OCI-LY7 (cell line): Measurements from ENCODE around the gene RRAGD. TPM values are rescaled to one million over a fixed set of nuclear protein-coding genes. Genes with fewer than 3 reads are reported as not detected.
A peak's percentile ranks its signal among the peaks of the same experiment; 100 is the strongest.

ENCODE experiments used
- BruUV-seq: library from RNA; stranded (reverse); fragments of 400-500 nt; replicated peaks from 2 replicates; lab custom pipeline; 2021; lab: Mats Ljungman, UMichigan
- CTCF ChIA-PET: fragments of 300-600 bp; sonication (Branson Sonifier 250); formaldehyde crosslinking; loops from one replicate; lab custom pipeline; 2022; ENCODE audit warnings: antibody characterized with exemption; ENCODE audit not compliant: unreplicated experiment; lab: Charles Lee
- POLR2A ChIA-PET: fragments of 300-600 bp; sonication (Branson Sonifier 250); formaldehyde crosslinking; loops from one replicate; lab custom pipeline; 2022; ENCODE audit warnings: antibody characterized with exemption; lab: Charles Lee
- DNase-seq: peaks from one replicate; pipeline ENCODE4 v3.0.0-alpha.2; 2015; ENCODE audit warnings: low spot score
- H2AFZ ChIP-seq: fragments of 200-600 bp; sonication (generic), shearing (Covaris generic); 2 replicates; pipeline ENCODE4 v1.6.1; 2014; ENCODE audit warnings: mild to moderate bottlenecking, antibody characterized with exemption, low read length, moderate library complexity
- H3K27ac ChIP-seq: fragments of 200-600 bp; sonication (generic); 2 replicates; pipeline ENCODE4 v1.5.1; 2014; ENCODE audit warnings: mixed run types, low read depth, mild to moderate bottlenecking, moderate library complexity, low read length, inconsistent platforms; ENCODE audit not compliant: poor library complexity, severe bottlenecking
- H3K36me3 ChIP-seq: fragments of 200-600 bp; sonication (generic); 2 replicates; pipeline ENCODE4 v1.6.1; 2014; ENCODE audit warnings: mild to moderate bottlenecking, antibody characterized with exemption, low read length, moderate library complexity, mixed read lengths; ENCODE audit not compliant: insufficient read depth
- H3K4me1 ChIP-seq: fragments of 200-600 bp; sonication (generic); 2 replicates; pipeline ENCODE4 v1.5.1; 2014; ENCODE audit warnings: mild to moderate bottlenecking, low read length; ENCODE audit not compliant: insufficient read depth, poor library complexity, severe bottlenecking
- H3K4me2 ChIP-seq: fragments of 200-600 bp; sonication (generic); 2 replicates; pipeline ENCODE4 v1.6.1; 2014; ENCODE audit warnings: mild to moderate bottlenecking, low read length
- H3K4me3 ChIP-seq: fragments of 200-600 bp; sonication (generic); 2 replicates; pipeline ENCODE4 v1.5.1; 2014; ENCODE audit warnings: mild to moderate bottlenecking, low read depth, low read length; ENCODE audit not compliant: poor library complexity, severe bottlenecking
- H3K79me2 ChIP-seq: fragments of 200-600 bp; sonication (generic); 2 replicates; pipeline ENCODE4 v1.6.1; 2016; ENCODE audit warnings: low read depth, mild to moderate bottlenecking, low read length, moderate library complexity, mixed read lengths; ENCODE audit not compliant: insufficient read depth
- H3K9me2 ChIP-seq: fragments of 200-600 bp; sonication (generic); 2 replicates; pipeline ENCODE4 v1.6.1; 2016; ENCODE audit warnings: mild to moderate bottlenecking, low read length, mixed read lengths; ENCODE audit not compliant: insufficient read depth
- H3K9me3 ChIP-seq: fragments of 200-600 bp; sonication (generic); 2 replicates; pipeline ENCODE4 v1.6.1; 2014; ENCODE audit warnings: mild to moderate bottlenecking, mixed run types, low read length, mixed read lengths
- H4K20me1 ChIP-seq: fragments of 200-600 bp; sonication (generic); 2 replicates; pipeline ENCODE4 v1.6.1; 2014; ENCODE audit warnings: mild to moderate bottlenecking, antibody characterized with exemption, low read length, moderate library complexity, mixed read lengths; ENCODE audit not compliant: insufficient read depth
- EZH2phosphoT487 ChIP-seq: fragments of 200-600 bp; sonication (generic); IDR thresholded peaks from 2 replicates; pipeline ENCODE4 v1.6.1; 2018; ENCODE audit warnings: low read depth, borderline replicate concordance, mild to moderate bottlenecking, mixed run types, antibody characterized with exemption, low read length, moderate library complexity, mixed read lengths
- intact Hi-C: fragments of 100-400 bp; cut with micrococcal nuclease; formaldehyde crosslinking; loops from one replicate; pipeline ENCODE4 v1.10.0; 2022; ENCODE audit not compliant: unreplicated experiment
- total RNA-seq, 2 experiments: library from RNA; depleted of rRNA in 1 of 2; stranded (reverse); fragments of >200 nt in 1 of 2; shearing (Covaris generic) in 1 of 2; gene quantifications; 2 replicates each; pipeline ENCODE4 v1.2.3, GENCODE V29; 2014 to 2022
- TF ChIP-seq, protein P1 (sequence below): fragments of 200-600 bp; sonication (generic); conservative IDR thresholded peaks from 2 replicates; pipeline ENCODE4 v1.5.1; 2014; ENCODE audit warnings: mild to moderate bottlenecking, antibody characterized with exemption, low read length, moderate library complexity, mixed read lengths

RRAGD gene
- total RNA-seq, 2 experiments from 2014 or later, result 6.2 to 17.6 TPM

DNA sequence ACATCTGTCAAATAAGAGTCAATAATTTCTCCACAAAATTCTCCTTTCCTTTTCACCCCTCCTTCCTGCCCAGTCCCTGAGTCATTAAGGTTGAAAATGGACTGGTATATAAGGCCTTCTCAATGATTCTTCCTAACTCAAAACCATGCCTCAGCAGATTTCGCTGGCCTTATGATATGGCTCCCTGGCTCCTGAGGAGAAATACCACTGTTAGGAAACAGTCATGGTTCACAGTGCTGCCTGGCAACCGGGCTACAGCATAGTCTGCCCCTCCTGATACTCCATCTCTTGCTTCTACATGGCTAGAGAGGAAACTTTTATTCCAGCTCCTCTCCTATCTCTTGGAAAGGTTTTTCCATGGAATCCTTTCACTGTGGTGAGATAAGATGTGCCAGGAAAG is 64.2 kb downstream of the RRAGD start:
- ChIA-PET POLR2A (interaction anchor here (1.0 to 11.5 kb wide), 6 partner anchors 8 to 267 kb away, joined by 5 to 242 read pairs (median 14); partner anchors contain the start of genes PM20D2 and PNRC1), CTCF (interaction anchor here (1.3 to 1.4 kb wide), 2 partner anchors 11 to 35 kb away, joined by 3 to 5 read pairs; no protein-coding TSS in a partner anchor)
- H3K36me3 ChIP-seq, result peaks cover 75% of the 10 kb centered on the region
- no peak for DNase-seq
- H4K20me1 ChIP-seq, result peaks cover 39% of the 10 kb centered on the region
- peaks cover 99% of the 10 kb centered on the region for H3K79me2 ChIP-seq
- no peak overlapping the region for H2AFZ ChIP-seq
- H3K4me2 ChIP-seq, result peak overlapping the region; percentile 75
- H3K4me3 ChIP-seq, result peak overlapping the region; percentile 78
- H3K27ac ChIP-seq, result peak overlapping the region; percentile 99
- no peak for TF ChIP-seq EZH2phosphoT487
- TF ChIP-seq, protein P1, sequence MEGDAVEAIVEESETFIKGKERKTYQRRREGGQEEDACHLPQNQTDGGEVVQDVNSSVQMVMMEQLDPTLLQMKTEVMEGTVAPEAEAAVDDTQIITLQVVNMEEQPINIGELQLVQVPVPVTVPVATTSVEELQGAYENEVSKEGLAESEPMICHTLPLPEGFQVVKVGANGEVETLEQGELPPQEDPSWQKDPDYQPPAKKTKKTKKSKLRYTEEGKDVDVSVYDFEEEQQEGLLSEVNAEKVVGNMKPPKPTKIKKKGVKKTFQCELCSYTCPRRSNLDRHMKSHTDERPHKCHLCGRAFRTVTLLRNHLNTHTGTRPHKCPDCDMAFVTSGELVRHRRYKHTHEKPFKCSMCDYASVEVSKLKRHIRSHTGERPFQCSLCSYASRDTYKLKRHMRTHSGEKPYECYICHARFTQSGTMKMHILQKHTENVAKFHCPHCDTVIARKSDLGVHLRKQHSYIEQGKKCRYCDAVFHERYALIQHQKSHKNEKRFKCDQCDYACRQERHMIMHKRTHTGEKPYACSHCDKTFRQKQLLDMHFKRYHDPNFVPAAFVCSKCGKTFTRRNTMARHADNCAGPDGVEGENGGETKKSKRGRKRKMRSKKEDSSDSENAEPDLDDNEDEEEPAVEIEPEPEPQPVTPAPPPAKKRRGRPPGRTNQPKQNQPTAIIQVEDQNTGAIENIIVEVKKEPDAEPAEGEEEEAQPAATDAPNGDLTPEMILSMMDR, result no peak
- H3K4me1 ChIP-seq, result peaks cover 64% of the 10 kb centered on the region
- H3K9me3 ChIP-seq, result peaks cover 7% of the 10 kb centered on the region; the same call in 1 of the 2 replicates
- BruUV-seq, result no TSS peak
- intact Hi-C loops, result no loop called here
- no peaks in the 10 kb centered on the region for H3K9me2 ChIP-seq

DNA sequence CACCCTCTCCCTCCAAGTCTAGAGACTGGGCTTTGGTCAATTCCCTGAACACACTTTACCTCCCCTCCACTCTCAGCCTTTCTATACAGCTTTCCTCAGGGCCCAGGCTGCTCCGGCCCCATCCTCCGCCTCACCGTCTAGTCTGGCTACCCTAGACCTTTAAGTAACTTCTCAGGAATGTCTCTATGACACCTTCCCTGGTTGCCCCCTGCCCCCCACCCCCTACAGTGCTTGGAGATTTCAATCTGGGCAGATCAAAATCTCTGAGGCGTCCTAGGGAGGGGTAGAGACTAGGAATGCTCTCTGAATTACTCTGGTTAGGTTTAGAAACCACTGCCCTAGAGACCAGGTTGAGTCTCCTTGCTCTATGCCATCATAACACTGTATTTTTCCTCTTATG is 65.6 kb downstream of the RRAGD start:
- ChIA-PET CTCF (interaction anchor here (1.3 to 1.4 kb wide), 2 partner anchors 10 to 34 kb away, joined by 3 to 5 read pairs; no protein-coding TSS in a partner anchor), POLR2A (interaction anchor here (0.7 to 11.5 kb wide), 5 partner anchors 10 to 266 kb away, joined by 3 to 242 read pairs (median 13); partner anchors contain the start of gene PNRC1)
- intact Hi-C loops, result no loop called here
- H3K4me2 ChIP-seq, result peak overlapping the region; percentile 75; the same call in 1 of the 2 replicates
- H3K4me1 ChIP-seq, result peaks cover 64% of the 10 kb centered on the region
- no peak for DNase-seq
- peaks cover 7% of the 10 kb centered on the region; the same call in 1 of the 2 replicates for H3K9me3 ChIP-seq
- H2AFZ ChIP-seq, result no peak overlapping the region
- H3K79me2 ChIP-seq, result peaks cover 100% of the 10 kb centered on the region
- BruUV-seq, result no TSS peak
- H3K27ac ChIP-seq, result peak overlapping the region; percentile 18
- no peak for TF ChIP-seq EZH2phosphoT487
- TF ChIP-seq, protein P1, result no peak
- peaks cover 39% of the 10 kb centered on the region for H4K20me1 ChIP-seq
- H3K36me3 ChIP-seq, result peaks cover 81% of the 10 kb centered on the region
- no peak overlapping the region for H3K4me3 ChIP-seq
- H3K9me2 ChIP-seq, result no peaks in the 10 kb centered on the region

DNA sequence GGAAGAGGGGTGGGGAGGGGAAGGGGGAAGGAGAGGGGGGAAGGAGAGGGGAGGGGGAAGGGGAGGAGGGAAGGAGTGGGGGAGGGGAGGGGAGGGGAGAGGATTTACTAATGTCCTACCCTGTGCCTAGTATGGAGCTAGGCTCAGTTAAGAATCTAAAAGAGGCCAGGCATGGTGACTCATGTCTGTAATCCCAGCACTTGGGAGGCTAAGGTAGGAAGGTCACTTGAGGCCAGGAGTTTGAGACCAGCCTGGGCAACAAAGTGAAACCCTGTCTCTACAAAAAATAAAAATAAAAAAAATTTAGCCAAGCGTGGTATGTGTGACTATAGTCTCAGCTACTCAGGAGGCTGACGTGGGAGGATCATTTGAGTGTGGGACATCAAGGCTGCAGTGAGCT is 72.5 kb downstream of the RRAGD start:
- POLR2A ChIA-PET, result interaction anchor here (0.5 to 4.3 kb wide), 3 partner anchors 10 to 12 kb away, joined by 3 to 18 read pairs (median 6); no protein-coding TSS in a partner anchor
- no peak for TF ChIP-seq EZH2phosphoT487
- TF ChIP-seq, protein P1, result no peak

More for the DNA sequence above, 72.5 kb downstream of the RRAGD start:
- no peaks in the 10 kb centered on the region for H3K9me2 ChIP-seq
- H4K20me1 ChIP-seq, result 0 out of 2 replicates have a peak, but pooled peaks cover 5% of the 10 kb centered on the region
- H3K4me2 ChIP-seq, result no peak overlapping the region
- peaks cover 82% of the 10 kb centered on the region for H3K79me2 ChIP-seq
- H3K27ac ChIP-seq, result no peak overlapping the region
- CTCF ChIA-PET, result no interaction called here
- H3K4me3 ChIP-seq, result no peak overlapping the region
- H3K9me3 ChIP-seq, result no peaks in the 10 kb centered on the region
- H3K4me1 ChIP-seq, result peaks cover 15% of the 10 kb centered on the region
- no peak for DNase-seq
- BruUV-seq, result no TSS peak
- H2AFZ ChIP-seq, result no peak overlapping the region
- intact Hi-C loops, result no loop called here
- H3K36me3 ChIP-seq, result peaks cover 88% of the 10 kb centered on the region
